Karpas-422 (cell line): ENCODE results near the gene PRSS23. TPM values are rescaled to one million over a fixed set of nuclear protein-coding genes. Genes with fewer than 3 reads are reported as not detected.

Experiments
- DNase-seq: peaks from one replicate; pipeline ENCODE4 v3.0.0-alpha.2; 2015
- H2AFZ ChIP-seq: fragments of 200-600 bp; sonication (generic); 2 replicates; pipeline ENCODE4 v1.6.1; 2014; ENCODE audit warnings: antibody characterized with exemption, low read length, mixed read lengths
- H3K27ac ChIP-seq: fragments of 200-600 bp; sonication (generic); 2 replicates; pipeline ENCODE4 v1.5.1; 2014; ENCODE audit warnings: mild to moderate bottlenecking, low read length, moderate library complexity
- H3K27me3 ChIP-seq: fragments of 200-600 bp; sonication (generic); 2 replicates; pipeline ENCODE4 v1.6.1; 2014; ENCODE audit warnings: low read length, mixed read lengths
- H3K36me3 ChIP-seq: fragments of 200-600 bp; sonication (generic); 2 replicates; pipeline ENCODE4 v1.6.1; 2014; ENCODE audit warnings: low read length, mixed read lengths; ENCODE audit not compliant: insufficient read depth
- H3K4me1 ChIP-seq: fragments of 200-600 bp; sonication (generic); 2 replicates; pipeline ENCODE4 v1.6.1; 2014; ENCODE audit warnings: mild to moderate bottlenecking, low read length, mixed read lengths
- H3K4me2 ChIP-seq: fragments of 200-600 bp; sonication (generic); 2 replicates; pipeline ENCODE4 v1.6.1; 2014; ENCODE audit warnings: low read length, low read depth, mild to moderate bottlenecking; ENCODE audit not compliant: poor library complexity, severe bottlenecking
- H3K4me3 ChIP-seq: fragments of 200-600 bp; sonication (generic); 2 replicates; pipeline ENCODE4 v1.5.1; 2014; ENCODE audit warnings: mild to moderate bottlenecking, antibody characterized with exemption, low read length, mixed read lengths
- H3K79me2 ChIP-seq: fragments of 200-600 bp; sonication (generic); 2 replicates; pipeline ENCODE4 v1.6.1; 2014; ENCODE audit warnings: mild to moderate bottlenecking, low read length, mixed read lengths
- H3K9ac ChIP-seq: fragments of 200-600 bp; sonication (generic); 2 replicates; pipeline ENCODE4 v1.6.0; 2014; ENCODE audit warnings: low read length
- H3K9me2 ChIP-seq: fragments of 200-600 bp; sonication (generic), shearing (Covaris generic); replicated peaks from 2 replicates; pipeline ENCODE4 v1.6.0; 2014; ENCODE audit warnings: mild to moderate bottlenecking, low read length, moderate library complexity; ENCODE audit not compliant: insufficient read depth
- H3K9me3 ChIP-seq: fragments of 300-700, 200-600 bp; sonication (generic); 2 replicates; pipeline ENCODE4 v1.6.1; 2014; ENCODE audit warnings: low read length, mixed read lengths
- H4K20me1 ChIP-seq: fragments of 200-600 bp; sonication (generic); 2 replicates; pipeline ENCODE4 v1.6.1; 2014; ENCODE audit warnings: mild to moderate bottlenecking, antibody characterized with exemption, low read length, low read depth; ENCODE audit not compliant: insufficient read depth
- total RNA-seq: library from RNA; depleted of rRNA; stranded (reverse); fragments of >200 nt; shearing (Covaris generic); gene quantifications from 2 replicates; pipeline ENCODE4 v1.2.3, GENCODE V29; 2014; ENCODE audit warnings: low replicate concordance

Gene PRSS23
- total RNA-seq, 1 experiment from 2014 or later: not detected

GRCh38 chr11:86802601-86803051, 2.3 kb downstream of the PRSS23 start:
- H3K9ac ChIP-seq: no peak overlapping the region
- no peaks in the 10 kb centered on the region for H3K4me1 ChIP-seq
- no peaks in the 10 kb centered on the region for H3K9me2 ChIP-seq
- H3K36me3 ChIP-seq: no peaks in the 10 kb centered on the region
- H3K4me3 ChIP-seq: no peak overlapping the region
- no peaks in the 10 kb centered on the region for H3K9me3 ChIP-seq
- no peak overlapping the region for H3K27ac ChIP-seq
- DNase-seq: peak; percentile 82
- H3K27me3 ChIP-seq: no peaks in the 10 kb centered on the region
- H4K20me1 ChIP-seq: 0 out of 2 replicates have a peak, but pooled peaks cover 3% of the 10 kb centered on the region
- no peaks in the 10 kb centered on the region for H3K79me2 ChIP-seq
- H3K4me2 ChIP-seq: no peak overlapping the region
- H2AFZ ChIP-seq: no peak overlapping the region

GRCh38 chr11:86803136-86804045, 3.0 kb downstream of the PRSS23 start:
- Histone ChIP-seq H3K27ac (no peak overlapping the region), H4K20me1 (0 out of 2 replicates have a peak, but pooled peaks cover 3% of the 10 kb centered on the region), H3K9me3 (no peaks in the 10 kb centered on the region), H3K4me1 (no peaks in the 10 kb centered on the region), H3K79me2 (no peaks in the 10 kb centered on the region), H2AFZ (no peak overlapping the region), H3K9me2 (no peaks in the 10 kb centered on the region), H3K36me3 (no peaks in the 10 kb centered on the region), H3K27me3 (no peaks in the 10 kb centered on the region), H3K4me3 (no peak overlapping the region), H3K4me2 (no peak overlapping the region), H3K9ac (no peak overlapping the region)
- no peak for DNase-seq

GRCh38 chr11:86804951-86805350, 4.6 kb downstream of the PRSS23 start:
- H4K20me1 ChIP-seq: 0 out of 2 replicates have a peak, but pooled peaks cover 3% of the 10 kb centered on the region
- no peaks in the 10 kb centered on the region for H3K4me1 ChIP-seq
- H3K36me3 ChIP-seq: no peaks in the 10 kb centered on the region
- H3K27me3 ChIP-seq: no peaks in the 10 kb centered on the region; the same call in 1 of the 2 replicates
- no peak overlapping the region for H3K4me2 ChIP-seq
- no peak overlapping the region for H3K27ac ChIP-seq
- DNase-seq: no peak
- no peak overlapping the region for H3K9ac ChIP-seq
- H3K9me2 ChIP-seq: no peaks in the 10 kb centered on the region
- no peaks in the 10 kb centered on the region for H3K9me3 ChIP-seq
- H3K79me2 ChIP-seq: no peaks in the 10 kb centered on the region
- H3K4me3 ChIP-seq: no peak overlapping the region
- H2AFZ ChIP-seq: no peak overlapping the region

- H3K4me2 ChIP-seq: no peak overlapping the region
- no peaks in the 10 kb centered on the region for H3K4me1 ChIP-seq
- no peak overlapping the region for H2AFZ ChIP-seq
- no peak overlapping the region for H3K9ac ChIP-seq
- no peaks in the 10 kb centered on the region for H3K79me2 ChIP-seq
- H3K36me3 ChIP-seq: no peaks in the 10 kb centered on the region
- H3K9me3 ChIP-seq: no peaks in the 10 kb centered on the region
- H3K9me2 ChIP-seq: no peaks in the 10 kb centered on the region
- no peak for DNase-seq
- H3K27ac ChIP-seq: no peak overlapping the region
- no peak overlapping the region for H3K4me3 ChIP-seq
- no peaks in the 10 kb centered on the region; the same call in 1 of the 2 replicates for H3K27me3 ChIP-seq
- 0 out of 2 replicates have a peak, but pooled peaks cover 3% of the 10 kb centered on the region for H4K20me1 ChIP-seq
Observed at GRCh38 chr11:86805873-86806310, 5.5 kb downstream of the PRSS23 start.

- H2AFZ ChIP-seq: no peak overlapping the region
- no peaks in the 10 kb centered on the region for H3K4me1 ChIP-seq
- 0 out of 2 replicates have a peak, but pooled peaks cover 3% of the 10 kb centered on the region for H4K20me1 ChIP-seq
- no peak for DNase-seq
- no peaks in the 10 kb centered on the region; the same call in 1 of the 2 replicates for H3K27me3 ChIP-seq
- H3K9me3 ChIP-seq: no peaks in the 10 kb centered on the region
- no peak overlapping the region for H3K9ac ChIP-seq
- no peaks in the 10 kb centered on the region for H3K36me3 ChIP-seq
- H3K79me2 ChIP-seq: no peaks in the 10 kb centered on the region
- no peaks in the 10 kb centered on the region for H3K9me2 ChIP-seq
- no peak overlapping the region for H3K4me3 ChIP-seq
- no peak overlapping the region for H3K4me2 ChIP-seq
- no peak overlapping the region for H3K27ac ChIP-seq
Observed at GRCh38 chr11:86806903-86807302, 6.6 kb downstream of the PRSS23 start.

- Histone ChIP-seq H4K20me1 (no peaks in the 10 kb centered on the region), H3K27ac (no peak overlapping the region), H3K79me2 (no peaks in the 10 kb centered on the region), H3K4me3 (no peak overlapping the region), H3K9ac (no peak overlapping the region), H3K9me3 (no peaks in the 10 kb centered on the region), H3K9me2 (no peaks in the 10 kb centered on the region), H3K27me3 (no peaks in the 10 kb centered on the region; the same call in 1 of the 2 replicates), H3K4me2 (no peak overlapping the region), H3K36me3 (no peaks in the 10 kb centered on the region), H2AFZ (no peak overlapping the region), H3K4me1 (no peaks in the 10 kb centered on the region)
- no peak for DNase-seq
Observed at GRCh38 chr11:86807360-86807759, 7.0 kb downstream of the PRSS23 start.

- H3K4me3 ChIP-seq: no peak overlapping the region
- no peaks in the 10 kb centered on the region for H3K4me1 ChIP-seq
- no peaks in the 10 kb centered on the region; the same call in 1 of the 2 replicates for H3K27me3 ChIP-seq
- no peak overlapping the region for H3K27ac ChIP-seq
- no peak overlapping the region for H2AFZ ChIP-seq
- H3K9me3 ChIP-seq: no peaks in the 10 kb centered on the region
- H4K20me1 ChIP-seq: no peaks in the 10 kb centered on the region
- DNase-seq: no peak
- H3K79me2 ChIP-seq: no peaks in the 10 kb centered on the region
- H3K4me2 ChIP-seq: no peak overlapping the region
- H3K36me3 ChIP-seq: no peaks in the 10 kb centered on the region
- H3K9ac ChIP-seq: no peak overlapping the region
- no peaks in the 10 kb centered on the region for H3K9me2 ChIP-seq
Observed at GRCh38 chr11:86809561-86809960, 9.2 kb downstream of the PRSS23 start.

- Histone ChIP-seq H3K9ac (no peak overlapping the region), H3K36me3 (no peaks in the 10 kb centered on the region), H4K20me1 (no peaks in the 10 kb centered on the region), H3K79me2 (no peaks in the 10 kb centered on the region), H3K9me3 (no peaks in the 10 kb centered on the region), H3K9me2 (no peaks in the 10 kb centered on the region), H3K27me3 (no peaks in the 10 kb centered on the region; the same call in 1 of the 2 replicates), H3K4me2 (no peak overlapping the region), H3K4me1 (no peaks in the 10 kb centered on the region), H3K4me3 (no peak overlapping the region), H3K27ac (no peak overlapping the region), H2AFZ (no peak overlapping the region)
- DNase-seq: no peak
Observed at GRCh38 chr11:86810288-86810687, 9.9 kb downstream of the PRSS23 start.
